Liver (tissue), 9 donors: ENCODE measurements around the gene VGLL4. TPM values are rescaled to one million over a fixed set of nuclear protein-coding genes. Genes with fewer than 3 reads are reported as not detected.
A peak's percentile ranks its signal among the peaks of the same experiment; 100 is the strongest.

Experiments
- DNase-seq: peaks from one replicate; pipeline ENCODE4 v3.0.0-alpha.2; 2017; ENCODE audit warnings: low spot score
- H3K27ac ChIP-seq, 2 donors: one replicate each; pipeline ENCODE4 v1.7.0; 2013; ENCODE audit warnings: inconsistent platforms in 2 of 2, low read length in 2 of 2, control low read depth in 1 of 2, low read depth in 1 of 2, mild to moderate bottlenecking in 1 of 2
- H3K27me3 ChIP-seq, 4 donors: one replicate each; pipeline versions ENCODE4 v1.6.1 to v1.7.0; 2013; ENCODE audit warnings: low read length in 3 of 4, inconsistent platforms in 1 of 4, mild to moderate bottlenecking in 1 of 4, moderate library complexity in 1 of 4; ENCODE audit not compliant: control insufficient read depth in 4 of 4, insufficient read depth in 4 of 4
- H3K36me3 ChIP-seq, 4 donors: one replicate each; pipeline versions ENCODE4 v1.6.1 to v1.7.0; 2013; ENCODE audit warnings: low read length in 3 of 4, mild to moderate bottlenecking in 3 of 4, low read depth in 1 of 4, moderate library complexity in 1 of 4; ENCODE audit not compliant: control insufficient read depth in 4 of 4, insufficient read depth in 3 of 4
- H3K4me1 ChIP-seq, 4 donors: one replicate each; pipeline versions ENCODE4 v1.6.1 to v1.7.0; 2013; ENCODE audit warnings: low read length in 3 of 4, mild to moderate bottlenecking in 3 of 4, moderate library complexity in 1 of 4; ENCODE audit not compliant: control insufficient read depth in 4 of 4, insufficient read depth in 4 of 4
- H3K4me3 ChIP-seq, 3 donors: one replicate each; pipeline versions ENCODE4 v1.6.1 to v1.7.0; 2013; ENCODE audit warnings: low read length in 3 of 3, control low read depth in 1 of 3, low read depth in 1 of 3, mild to moderate bottlenecking in 1 of 3
- H3K9ac ChIP-seq, 2 donors: one replicate each; pipeline ENCODE4 v1.7.0; 2013; ENCODE audit warnings: low read length in 2 of 2, mild to moderate bottlenecking in 2 of 2, moderate library complexity in 2 of 2, control low read depth in 1 of 2, low read depth in 1 of 2
- H3K9me3 ChIP-seq, 4 donors: one replicate each; pipeline versions ENCODE4 v1.6.1 to v1.7.0; 2013; ENCODE audit warnings: low read length in 3 of 4; ENCODE audit not compliant: control insufficient read depth in 4 of 4
- EGR1 ChIP-seq, 2 donors: IDR thresholded peaks; 2 replicates each; pipeline ENCODE4 v1.6.1; 2016 to 2018; ENCODE audit warnings: antibody characterized with exemption in 2 of 2, low read depth in 2 of 2
- FOXA1 ChIP-seq: IDR thresholded peaks from 2 replicates; pipeline ENCODE4 v1.6.1; 2016; ENCODE audit warnings: antibody characterized with exemption
- FOXA2 ChIP-seq: IDR thresholded peaks from 2 replicates; pipeline ENCODE4 v1.6.1; 2016; ENCODE audit warnings: antibody characterized with exemption
- GABPA ChIP-seq, 2 donors: IDR thresholded peaks in 1 of 2; conservative IDR thresholded peaks in 1 of 2; 2 replicates each; pipeline ENCODE4 v1.6.1; 2016; ENCODE audit warnings: antibody characterized with exemption in 2 of 2, mild to moderate bottlenecking in 1 of 2, moderate library complexity in 1 of 2
- HNF4A ChIP-seq, 2 donors: conservative IDR thresholded peaks; 2 replicates each; pipeline ENCODE4 v1.6.1; 2016; ENCODE audit warnings: antibody characterized with exemption in 2 of 2, mild to moderate bottlenecking in 2 of 2
- HNF4G ChIP-seq: IDR thresholded peaks from 2 replicates; pipeline ENCODE4 v1.6.1; 2016; ENCODE audit warnings: antibody characterized with exemption
- JUND ChIP-seq, 2 donors: IDR thresholded peaks; 2 replicates each; pipeline ENCODE4 v1.6.1; 2016; ENCODE audit warnings: antibody characterized with exemption in 2 of 2
- NR2F2 ChIP-seq: IDR thresholded peaks from 2 replicates; pipeline ENCODE4 v1.6.1; 2016; ENCODE audit warnings: antibody characterized with exemption
- RAD21 ChIP-seq, 2 donors: IDR thresholded peaks; 2 replicates each; pipeline ENCODE4 v1.6.1; 2016; ENCODE audit warnings: antibody characterized with exemption in 2 of 2, mild to moderate bottlenecking in 2 of 2
- RXRA ChIP-seq, 2 donors: IDR thresholded peaks; 2 replicates each; pipeline ENCODE4 v1.6.1; 2017 to 2018; ENCODE audit warnings: antibody characterized with exemption in 2 of 2, mild to moderate bottlenecking in 1 of 2
- SP1 ChIP-seq: IDR thresholded peaks from 2 replicates; pipeline ENCODE4 v1.6.1; 2018; ENCODE audit warnings: antibody characterized with exemption, mild to moderate bottlenecking
- TAF1 ChIP-seq: conservative IDR thresholded peaks from 2 replicates; pipeline ENCODE4 v1.6.1; 2016; ENCODE audit warnings: antibody characterized with exemption, mild to moderate bottlenecking
- YY1 ChIP-seq: IDR thresholded peaks from 2 replicates; pipeline ENCODE4 v1.6.1; 2016; ENCODE audit warnings: antibody characterized with exemption, mild to moderate bottlenecking
- WGBS: extraction: QIAGEN DNeasy Blood & Tissue Kit; methylation state at CpG from one replicate; pipeline ENCODE4 v1.1.7; 2013; 5-methylcytosine and 5-hydroxymethylcytosine counted together
- polyA plus RNA-seq, 2 donors: library from polyadenylated mRNA; stranded (reverse) in 1 of 2; unstranded in 1 of 2; fragments of 200-250 nt in 1 of 2; fragments of >200 nt in 1 of 2; fragmentation: Nextera tagmentation in 1 of 2; extraction: Ambion mirVana in 1 of 2; gene quantifications; one replicate each; pipeline versions ENCODE4 v1.2.1 to v1.2.3, GENCODE V29; 2013 to 2015
- total RNA-seq, 2 donors: library from RNA; depleted of rRNA; stranded (reverse); fragments of >200 nt; gene quantifications; one replicate each; pipeline ENCODE4 v1.2.3, GENCODE V29; 2014
- TF ChIP-seq, protein P1 (sequence below): fragments of 150-350 bp; IDR thresholded peaks from 2 replicates; pipeline ENCODE4 v1.5.1; 2017; ENCODE audit warnings: improper control_type of control experiment, low read depth, low read length; ENCODE audit not compliant: missing input control
- TF ChIP-seq, protein P2 (sequence below): IDR thresholded peaks from 2 replicates; pipeline ENCODE4 v1.6.1; 2016; ENCODE audit warnings: antibody characterized with exemption
- TF ChIP-seq, protein P3 (sequence below): IDR thresholded peaks from 2 replicates; pipeline ENCODE4 v1.6.1; 2016; ENCODE audit warnings: antibody characterized with exemption
- TF ChIP-seq, protein P4 (sequence below): IDR thresholded peaks from 2 replicates; pipeline ENCODE4 v1.6.1; 2016; ENCODE audit warnings: antibody characterized with exemption
- TF ChIP-seq, protein P5 (sequence below): IDR thresholded peaks from 2 replicates; pipeline ENCODE4 v1.6.1; 2016; ENCODE audit warnings: antibody characterized with exemption, mild to moderate bottlenecking
- donor health status: healthy.
- donor health status: healthy.
- donor health status: healthy.
- donor health status: healthy.
- donor health status: healthy.

The VGLL4 gene
- total and polyA plus RNA-seq, 4 donors: 7.2 to 27.9 (median 13.0) TPM

DNA sequence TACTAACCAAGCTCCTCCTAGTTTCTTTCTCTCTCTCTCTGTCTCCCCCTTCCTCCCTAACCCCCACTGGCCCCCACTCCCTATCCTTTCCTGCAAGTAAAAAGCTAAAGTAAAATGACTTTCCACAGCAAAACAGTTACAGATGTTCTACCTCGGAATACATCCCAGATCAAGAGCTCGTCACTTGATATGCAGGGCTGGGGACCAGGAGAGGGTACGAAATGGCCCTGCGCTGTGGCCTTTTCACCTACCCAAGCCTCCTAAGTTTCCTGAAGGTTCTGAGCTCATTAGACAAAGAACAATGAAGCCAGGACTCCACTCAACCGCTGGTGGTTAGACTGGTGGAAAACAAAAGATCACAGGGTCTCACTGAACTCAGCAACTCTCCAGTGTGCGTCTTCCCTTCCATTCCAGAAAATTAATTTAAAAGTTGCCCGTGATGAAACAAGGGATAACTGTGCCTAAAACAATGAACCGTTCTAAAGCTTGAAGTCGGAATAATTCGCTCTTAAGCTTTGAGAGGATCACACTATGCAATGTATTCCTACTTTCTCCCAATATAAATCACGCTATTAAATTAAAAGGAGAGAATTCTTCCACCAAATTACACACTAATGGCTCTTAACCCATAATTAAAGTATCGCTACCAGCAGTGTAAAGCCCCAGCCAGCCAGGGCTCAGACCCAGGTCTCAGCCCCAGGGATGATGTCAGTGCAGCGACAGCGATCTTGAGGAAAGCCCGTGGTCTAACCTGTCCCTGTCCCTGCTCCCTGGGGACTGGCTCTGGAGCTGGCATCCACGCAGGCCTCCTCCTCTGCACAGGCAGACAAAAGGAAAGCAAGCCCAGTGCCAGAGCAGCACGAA lies 5.0 kb downstream of the VGLL4 start:
- TF ChIP-seq RXRA (IDR thresholded peaks at IDR 0.05) (no peak), RAD21 (IDR thresholded peaks at IDR 0.05) (no peak), TAF1 (no peak), SP1 (no peak), GABPA (IDR thresholded peaks at IDR 0.05 in 1 of 2, conservative IDR thresholded peaks at IDR 0.05 in 1 of 2) (no peak), EGR1 (IDR thresholded peaks at IDR 0.05; ENCODE audit: low read depth in 2 of 2) (no peak), NR2F2 (no peak), HNF4A (conservative IDR thresholded peaks at IDR 0.05) (no peak), HNF4G (no peak), JUND (IDR thresholded peaks at IDR 0.05) (no peak), YY1 (no peak), FOXA1 (no peak), FOXA2 (no peak)
- TF ChIP-seq, protein P1, sequence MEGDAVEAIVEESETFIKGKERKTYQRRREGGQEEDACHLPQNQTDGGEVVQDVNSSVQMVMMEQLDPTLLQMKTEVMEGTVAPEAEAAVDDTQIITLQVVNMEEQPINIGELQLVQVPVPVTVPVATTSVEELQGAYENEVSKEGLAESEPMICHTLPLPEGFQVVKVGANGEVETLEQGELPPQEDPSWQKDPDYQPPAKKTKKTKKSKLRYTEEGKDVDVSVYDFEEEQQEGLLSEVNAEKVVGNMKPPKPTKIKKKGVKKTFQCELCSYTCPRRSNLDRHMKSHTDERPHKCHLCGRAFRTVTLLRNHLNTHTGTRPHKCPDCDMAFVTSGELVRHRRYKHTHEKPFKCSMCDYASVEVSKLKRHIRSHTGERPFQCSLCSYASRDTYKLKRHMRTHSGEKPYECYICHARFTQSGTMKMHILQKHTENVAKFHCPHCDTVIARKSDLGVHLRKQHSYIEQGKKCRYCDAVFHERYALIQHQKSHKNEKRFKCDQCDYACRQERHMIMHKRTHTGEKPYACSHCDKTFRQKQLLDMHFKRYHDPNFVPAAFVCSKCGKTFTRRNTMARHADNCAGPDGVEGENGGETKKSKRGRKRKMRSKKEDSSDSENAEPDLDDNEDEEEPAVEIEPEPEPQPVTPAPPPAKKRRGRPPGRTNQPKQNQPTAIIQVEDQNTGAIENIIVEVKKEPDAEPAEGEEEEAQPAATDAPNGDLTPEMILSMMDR: no peak
- TF ChIP-seq, protein P2, sequence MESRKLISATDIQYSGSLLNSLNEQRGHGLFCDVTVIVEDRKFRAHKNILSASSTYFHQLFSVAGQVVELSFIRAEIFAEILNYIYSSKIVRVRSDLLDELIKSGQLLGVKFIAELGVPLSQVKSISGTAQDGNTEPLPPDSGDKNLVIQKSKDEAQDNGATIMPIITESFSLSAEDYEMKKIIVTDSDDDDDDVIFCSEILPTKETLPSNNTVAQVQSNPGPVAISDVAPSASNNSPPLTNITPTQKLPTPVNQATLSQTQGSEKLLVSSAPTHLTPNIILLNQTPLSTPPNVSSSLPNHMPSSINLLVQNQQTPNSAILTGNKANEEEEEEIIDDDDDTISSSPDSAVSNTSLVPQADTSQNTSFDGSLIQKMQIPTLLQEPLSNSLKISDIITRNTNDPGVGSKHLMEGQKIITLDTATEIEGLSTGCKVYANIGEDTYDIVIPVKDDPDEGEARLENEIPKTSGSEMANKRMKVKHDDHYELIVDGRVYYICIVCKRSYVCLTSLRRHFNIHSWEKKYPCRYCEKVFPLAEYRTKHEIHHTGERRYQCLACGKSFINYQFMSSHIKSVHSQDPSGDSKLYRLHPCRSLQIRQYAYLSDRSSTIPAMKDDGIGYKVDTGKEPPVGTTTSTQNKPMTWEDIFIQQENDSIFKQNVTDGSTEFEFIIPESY: no peak
- TF ChIP-seq, protein P3, sequence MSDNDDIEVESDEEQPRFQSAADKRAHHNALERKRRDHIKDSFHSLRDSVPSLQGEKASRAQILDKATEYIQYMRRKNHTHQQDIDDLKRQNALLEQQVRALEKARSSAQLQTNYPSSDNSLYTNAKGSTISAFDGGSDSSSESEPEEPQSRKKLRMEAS: no peak
- TF ChIP-seq, protein P4, sequence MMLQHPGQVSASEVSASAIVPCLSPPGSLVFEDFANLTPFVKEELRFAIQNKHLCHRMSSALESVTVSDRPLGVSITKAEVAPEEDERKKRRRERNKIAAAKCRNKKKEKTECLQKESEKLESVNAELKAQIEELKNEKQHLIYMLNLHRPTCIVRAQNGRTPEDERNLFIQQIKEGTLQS: no peak
- TF ChIP-seq, protein P5, sequence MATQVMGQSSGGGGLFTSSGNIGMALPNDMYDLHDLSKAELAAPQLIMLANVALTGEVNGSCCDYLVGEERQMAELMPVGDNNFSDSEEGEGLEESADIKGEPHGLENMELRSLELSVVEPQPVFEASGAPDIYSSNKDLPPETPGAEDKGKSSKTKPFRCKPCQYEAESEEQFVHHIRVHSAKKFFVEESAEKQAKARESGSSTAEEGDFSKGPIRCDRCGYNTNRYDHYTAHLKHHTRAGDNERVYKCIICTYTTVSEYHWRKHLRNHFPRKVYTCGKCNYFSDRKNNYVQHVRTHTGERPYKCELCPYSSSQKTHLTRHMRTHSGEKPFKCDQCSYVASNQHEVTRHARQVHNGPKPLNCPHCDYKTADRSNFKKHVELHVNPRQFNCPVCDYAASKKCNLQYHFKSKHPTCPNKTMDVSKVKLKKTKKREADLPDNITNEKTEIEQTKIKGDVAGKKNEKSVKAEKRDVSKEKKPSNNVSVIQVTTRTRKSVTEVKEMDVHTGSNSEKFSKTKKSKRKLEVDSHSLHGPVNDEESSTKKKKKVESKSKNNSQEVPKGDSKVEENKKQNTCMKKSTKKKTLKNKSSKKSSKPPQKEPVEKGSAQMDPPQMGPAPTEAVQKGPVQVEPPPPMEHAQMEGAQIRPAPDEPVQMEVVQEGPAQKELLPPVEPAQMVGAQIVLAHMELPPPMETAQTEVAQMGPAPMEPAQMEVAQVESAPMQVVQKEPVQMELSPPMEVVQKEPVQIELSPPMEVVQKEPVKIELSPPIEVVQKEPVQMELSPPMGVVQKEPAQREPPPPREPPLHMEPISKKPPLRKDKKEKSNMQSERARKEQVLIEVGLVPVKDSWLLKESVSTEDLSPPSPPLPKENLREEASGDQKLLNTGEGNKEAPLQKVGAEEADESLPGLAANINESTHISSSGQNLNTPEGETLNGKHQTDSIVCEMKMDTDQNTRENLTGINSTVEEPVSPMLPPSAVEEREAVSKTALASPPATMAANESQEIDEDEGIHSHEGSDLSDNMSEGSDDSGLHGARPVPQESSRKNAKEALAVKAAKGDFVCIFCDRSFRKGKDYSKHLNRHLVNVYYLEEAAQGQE: no peak
- Histone ChIP-seq H3K27ac (peak overlapping the region in 1 of 2 donors; percentile 47), H3K27me3 (no peaks in the 10 kb centered on the region), H3K9me3 (no peaks in the 10 kb centered on the region), H3K4me1 (peaks cover 0 to 20% (median 11%) of the 10 kb centered on the region in 4 donors), H3K9ac (no peak overlapping the region), H3K4me3 (no peak overlapping the region), H3K36me3 (no peaks in the 10 kb centered on the region)
- WGBS: 84% methylated on average over 17 of the region's 17 CpGs
- no peak for DNase-seq
